HG02981 (cell line): Measurements from ENCODE around the gene ERCC2.

Experiments used
- ATAC-seq: cut with Tn5 transposase; IDR thresholded peaks from one replicate; pipeline ENCODE4 v1.9.1; 2021; ENCODE audit warnings: mild to moderate bottlenecking, moderate library complexity; ENCODE audit not compliant: unreplicated experiment

The ERCC2 gene

GRCh38 chr19:45356760-45357444 lies 13.5 kb downstream of the ERCC2 start:
- ATAC-seq = no peak

GRCh38 chr19:45355910-45356309 lies 14.5 kb downstream of the ERCC2 start:
- ATAC-seq = no peak

GRCh38 chr19:45355402-45355801 lies 15.0 kb downstream of the ERCC2 start:
- ATAC-seq = no peak

- no peak for ATAC-seq
Measured at GRCh38 chr19:45354241-45354842, 16.0 kb downstream of the ERCC2 start.

- no peak for ATAC-seq
Measured at GRCh38 chr19:45352914-45353796, 17.2 kb downstream of the ERCC2 start.

GRCh38 chr19:45352471-45352870 lies 17.9 kb downstream of the ERCC2 start:
- no peak for ATAC-seq

GRCh38 chr19:45352062-45352461 lies 18.3 kb downstream of the ERCC2 start:
- ATAC-seq = no peak

GRCh38 chr19:45351401-45351952 lies 18.9 kb downstream of the ERCC2 start:
- ATAC-seq = no peak

GRCh38 chr19:45350477-45351058 lies 19.8 kb downstream of the ERCC2 start:
- ATAC-seq = no peak

GRCh38 chr19:45349430-45349941 lies 20.9 kb downstream of the ERCC2 start:
- ATAC-seq = no peak

- ATAC-seq = no peak
Measured at GRCh38 chr19:45349126-45349415, 21.3 kb downstream of the ERCC2 start.

- ATAC-seq = no peak
Measured at GRCh38 chr19:45348367-45349125, 21.8 kb downstream of the ERCC2 start.

GRCh38 chr19:45347570-45348366 lies 22.6 kb downstream of the ERCC2 start:
- no peak for ATAC-seq

GRCh38 chr19:45346449-45346848 lies 23.9 kb downstream of the ERCC2 start:
- ATAC-seq = no peak

GRCh38 chr19:45345506-45345860 lies 24.9 kb downstream of the ERCC2 start:
- no peak for ATAC-seq

GRCh38 chr19:45344621-45345505 lies 25.5 kb downstream of the ERCC2 start:
- ATAC-seq = no peak

- no peak for ATAC-seq
Measured at GRCh38 chr19:45342911-45343310, 27.5 kb downstream of the ERCC2 start.

GRCh38 chr19:45340899-45341453 lies 29.4 kb downstream of the ERCC2 start:
- ATAC-seq = no peak
